Neural progenitor cell (in vitro differentiated cells): ENCODE data around the gene LY6G6D.

Source experiments
- EZH2 ChIP-seq: fragments of 200-600 bp; sonication (generic); IDR thresholded peaks from 2 replicates; pipeline ENCODE4 v1.6.1; 2017; ENCODE audit warnings: antibody characterized with exemption, mild to moderate bottlenecking, moderate library complexity
- EZH2phosphoT487 ChIP-seq: fragments of 200-600 bp; sonication (generic); IDR thresholded peaks from 2 replicates; pipeline ENCODE4 v1.6.1; 2017; ENCODE audit warnings: antibody characterized with exemption
- TF ChIP-seq, protein P1 (sequence below): fragments of 200-600 bp; sonication (generic); IDR thresholded peaks from 2 replicates; pipeline ENCODE4 v1.5.1; 2017; ENCODE audit warnings: antibody characterized with exemption, mild to moderate bottlenecking

GRCh38 chr6:31697555-31697954, 17.6 kb upstream of the LY6G6D start:
- TF ChIP-seq, protein P1, sequence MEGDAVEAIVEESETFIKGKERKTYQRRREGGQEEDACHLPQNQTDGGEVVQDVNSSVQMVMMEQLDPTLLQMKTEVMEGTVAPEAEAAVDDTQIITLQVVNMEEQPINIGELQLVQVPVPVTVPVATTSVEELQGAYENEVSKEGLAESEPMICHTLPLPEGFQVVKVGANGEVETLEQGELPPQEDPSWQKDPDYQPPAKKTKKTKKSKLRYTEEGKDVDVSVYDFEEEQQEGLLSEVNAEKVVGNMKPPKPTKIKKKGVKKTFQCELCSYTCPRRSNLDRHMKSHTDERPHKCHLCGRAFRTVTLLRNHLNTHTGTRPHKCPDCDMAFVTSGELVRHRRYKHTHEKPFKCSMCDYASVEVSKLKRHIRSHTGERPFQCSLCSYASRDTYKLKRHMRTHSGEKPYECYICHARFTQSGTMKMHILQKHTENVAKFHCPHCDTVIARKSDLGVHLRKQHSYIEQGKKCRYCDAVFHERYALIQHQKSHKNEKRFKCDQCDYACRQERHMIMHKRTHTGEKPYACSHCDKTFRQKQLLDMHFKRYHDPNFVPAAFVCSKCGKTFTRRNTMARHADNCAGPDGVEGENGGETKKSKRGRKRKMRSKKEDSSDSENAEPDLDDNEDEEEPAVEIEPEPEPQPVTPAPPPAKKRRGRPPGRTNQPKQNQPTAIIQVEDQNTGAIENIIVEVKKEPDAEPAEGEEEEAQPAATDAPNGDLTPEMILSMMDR, result no peak
- no peak for TF ChIP-seq EZH2
- TF ChIP-seq EZH2phosphoT487, result no peak
